Stimulated activated CD4-positive, alpha-beta T cell treated with anti-CD3 and anti-CD28 coated beads, Interleukin-1b, Interleukin-23, amount 100 ng/mL, for 24 hours (primary cell): ENCODE measurements around the gene SHLD3.
"Not testable (repeated sequence)": the region's sequence is repeated elsewhere in the genome, so short reads cannot be mapped to it uniquely, and the experiment has no call there.

Experiments
- DNase-seq, 4 experiments: peaks; one replicate each; pipeline ENCODE4 v3.0.0-alpha.2; 2020; ENCODE audit warnings: low read depth in 4 of 4, low spot score in 1 of 4

Gene SHLD3

GRCh38 chr5:65624571-65625555, at the start of gene SHLD3, which contains the start of gene TRAPPC13:
Gene SHLD3 (plus strand): TSS chr5:65625027. CDS start chr5:65629588, 4,561 bp downstream.
Gene TRAPPC13 (plus strand): TSS chr5:65625027. CDS start chr5:65625061, 34 bp downstream.
- DNase-seq = peak; percentile 44 to 69 (median 64)

- DNase-seq = no peak
Observed at GRCh38 chr5:65577141-65577540, 47.7 kb upstream of the SHLD3 start.

GRCh38 chr5:65588694-65589093, 36.1 kb upstream of the SHLD3 start:
- no peak for DNase-seq

GRCh38 chr5:65601761-65602160, 23.1 kb upstream of the SHLD3 start:
- not testable (repeated sequence) for DNase-seq

GRCh38 chr5:65611524-65611923, 13.3 kb upstream of the SHLD3 start:
- no peak for DNase-seq

GRCh38 chr5:65612298-65612907, 12.4 kb upstream of the SHLD3 start:
- DNase-seq = no peak

- DNase-seq = no peak
Observed at GRCh38 chr5:65620021-65620420, 4.8 kb upstream of the SHLD3 start.

- DNase-seq = not testable (repeated sequence)
Observed at GRCh38 chr5:65621961-65622360, 2.9 kb upstream of the SHLD3 start.

- no peak for DNase-seq
Observed at GRCh38 chr5:65623482-65623881, 1.3 kb upstream of the SHLD3 start.

GRCh38 chr5:65624025-65624570, 729 bp upstream of the SHLD3 start, which contains the start of gene TRIM23:
Gene TRIM23 (minus strand): TSS chr5:65624333. CDS start chr5:65624274, 59 bp downstream.
- DNase-seq = peak; percentile 67 to 81 (median 77)

GRCh38 chr5:65625743-65626142, 916 bp downstream of the SHLD3 start:
- no peak for DNase-seq

- no peak for DNase-seq
Observed at GRCh38 chr5:65630981-65631380, 6.2 kb downstream of the SHLD3 start.

GRCh38 chr5:65640240-65640639, 15.4 kb downstream of the SHLD3 start:
- DNase-seq = no peak

- no peak for DNase-seq
Observed at GRCh38 chr5:65646938-65647337, 22.1 kb downstream of the SHLD3 start.

GRCh38 chr5:65647941-65648340, 23.1 kb downstream of the SHLD3 start:
- no peak for DNase-seq

GRCh38 chr5:65651144-65651543, 26.3 kb downstream of the SHLD3 start:
- DNase-seq = no peak

GRCh38 chr5:65654713-65655112, 29.9 kb downstream of the SHLD3 start:
- DNase-seq = no peak

GRCh38 chr5:65663804-65664521, 39.1 kb downstream of the SHLD3 start:
- DNase-seq = no peak

- DNase-seq = no peak
Observed at GRCh38 chr5:65668696-65669095, 43.9 kb downstream of the SHLD3 start.

GRCh38 chr5:65672796-65673195, 48.0 kb downstream of the SHLD3 start:
- no peak for DNase-seq

GRCh38 chr5:65674749-65675148, 49.9 kb downstream of the SHLD3 start:
- DNase-seq = no peak
